HG03095 (cell line): Measurements from ENCODE around the gene ARID2.
A peak's percentile ranks its signal among the peaks of the same experiment; 100 is the strongest.

ENCODE experiments used
- ATAC-seq: cut with Tn5 transposase; IDR thresholded peaks from one replicate; pipeline ENCODE4 v1.9.1; 2021; ENCODE audit warnings: moderate library complexity; ENCODE audit not compliant: unreplicated experiment

Gene ARID2

DNA sequence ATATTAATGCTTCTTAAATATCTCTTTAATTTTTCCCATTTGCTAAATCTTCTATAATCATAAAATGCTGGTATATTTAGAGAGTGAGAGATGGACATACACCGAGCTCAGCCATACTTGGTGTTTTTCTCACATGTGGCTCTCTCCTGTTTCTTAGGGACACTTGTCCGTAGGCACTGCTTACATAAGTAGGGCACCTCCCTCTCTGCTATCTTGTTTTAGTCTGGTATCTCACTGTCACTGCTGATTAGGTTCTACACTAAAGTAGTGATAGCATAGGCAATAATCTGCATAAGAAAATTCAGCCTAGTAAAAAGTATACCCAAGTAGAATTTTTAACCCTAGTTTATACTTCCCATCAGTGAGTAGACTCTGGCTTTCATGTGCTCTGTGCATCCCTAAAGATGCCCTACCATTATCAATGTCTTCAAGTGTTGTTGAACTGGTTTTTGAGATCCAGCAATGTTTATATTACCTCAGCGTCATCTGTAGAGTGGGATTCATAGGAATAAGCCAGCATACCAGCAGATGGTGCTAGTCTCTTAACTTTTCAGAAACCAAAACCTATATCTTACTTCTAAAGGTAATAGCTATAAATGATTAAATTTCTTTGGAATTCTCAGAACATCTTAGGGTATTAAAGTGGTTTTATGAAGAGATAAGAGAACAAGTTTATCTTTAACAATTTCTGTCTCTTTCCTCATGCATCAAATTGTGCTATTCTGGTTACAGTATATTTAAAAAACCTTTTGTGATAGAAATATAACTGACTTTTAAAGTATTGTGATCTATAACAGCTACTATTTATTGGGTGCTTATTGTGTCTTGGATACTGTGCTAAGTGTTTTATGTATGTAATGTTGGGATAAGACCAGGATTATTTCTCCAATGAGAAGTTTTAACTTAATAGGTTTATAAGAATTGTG lies 32.9 kb downstream of the ARID2 start:
- no peak for ATAC-seq

DNA sequence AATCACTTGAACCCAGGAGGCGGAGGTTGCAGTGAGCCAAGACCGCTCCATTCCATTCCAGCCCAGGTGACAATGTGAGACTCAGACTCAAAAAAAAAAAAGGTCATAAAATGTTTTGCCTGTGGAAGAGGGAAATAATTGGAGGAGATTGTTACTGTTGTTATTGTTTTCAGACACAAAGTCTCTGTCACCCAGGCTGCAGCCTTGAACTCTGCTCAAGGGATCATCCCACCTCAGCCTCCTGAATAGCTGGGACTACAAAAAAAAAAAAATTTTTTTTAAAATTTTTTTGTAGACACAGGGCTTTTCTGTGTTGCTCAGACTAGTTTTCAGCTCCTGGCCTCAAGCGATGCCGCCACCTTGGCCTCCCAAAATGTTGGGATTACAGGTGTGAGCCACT lies 33.9 kb downstream of the ARID2 start:
- no peak for ATAC-seq

DNA sequence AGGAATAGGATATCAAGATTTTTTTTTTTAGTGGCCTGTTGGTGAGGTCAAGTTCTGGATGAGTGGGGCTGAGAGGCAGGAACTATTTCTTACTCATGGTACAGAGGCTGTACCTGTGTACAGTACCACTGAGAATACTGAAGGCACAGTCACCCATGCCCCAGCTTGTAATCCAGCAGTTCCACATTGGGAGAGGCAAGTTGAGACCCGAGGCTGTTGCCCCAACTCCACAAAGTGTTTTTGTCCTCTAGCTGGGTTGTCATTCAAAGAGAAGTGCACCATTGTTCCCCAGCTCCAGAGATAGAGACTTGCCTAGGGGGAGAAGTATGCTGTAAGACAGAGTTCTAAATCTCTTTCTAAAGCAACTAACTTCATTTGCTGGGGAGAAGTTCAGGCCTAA lies 38.7 kb downstream of the ARID2 start:
- ATAC-seq: no peak

DNA sequence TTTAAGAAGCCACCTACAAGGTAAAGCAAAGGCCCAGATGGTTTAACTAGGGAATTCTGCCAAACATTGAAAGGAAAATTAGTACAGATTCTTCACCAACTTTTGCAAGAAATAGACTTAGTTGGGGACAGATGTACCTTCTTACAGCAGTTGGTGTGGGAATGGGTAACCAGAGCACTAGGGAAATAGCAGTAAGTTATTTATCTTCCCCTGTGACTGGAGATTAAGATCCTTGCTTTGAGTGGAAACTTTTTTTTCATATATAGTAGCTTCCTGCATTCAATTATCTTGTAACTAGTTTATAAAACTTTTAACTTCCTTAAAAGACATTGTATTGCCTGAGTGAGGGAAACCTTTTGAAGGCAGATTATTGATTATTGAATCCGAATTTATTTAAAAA lies 44.2 kb downstream of the ARID2 start:
- ATAC-seq: no peak

- ATAC-seq: no peak
These were observed 45.1 kb downstream of the ARID2 start for GRCh38 chr12:45774508-45775162.

DNA sequence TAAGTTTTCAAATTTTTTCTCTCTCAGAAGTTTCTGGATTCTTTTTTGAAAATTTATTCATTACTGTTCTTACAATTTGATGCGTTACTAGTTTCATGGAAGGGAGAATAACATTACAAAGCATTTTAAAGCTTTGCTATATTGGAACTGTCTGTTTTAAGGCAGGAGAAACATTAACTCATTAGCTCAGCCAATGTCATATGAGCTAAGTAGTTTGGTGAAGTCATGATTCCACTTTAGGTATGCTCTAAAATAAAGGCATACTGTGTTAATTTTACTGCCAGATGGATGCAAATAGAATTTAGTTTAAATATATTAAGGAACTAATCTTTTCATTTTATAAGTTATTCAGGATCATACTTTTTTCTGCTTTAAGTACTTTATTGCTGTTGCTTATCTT lies 46.0 kb downstream of the ARID2 start:
- ATAC-seq: no peak

DNA sequence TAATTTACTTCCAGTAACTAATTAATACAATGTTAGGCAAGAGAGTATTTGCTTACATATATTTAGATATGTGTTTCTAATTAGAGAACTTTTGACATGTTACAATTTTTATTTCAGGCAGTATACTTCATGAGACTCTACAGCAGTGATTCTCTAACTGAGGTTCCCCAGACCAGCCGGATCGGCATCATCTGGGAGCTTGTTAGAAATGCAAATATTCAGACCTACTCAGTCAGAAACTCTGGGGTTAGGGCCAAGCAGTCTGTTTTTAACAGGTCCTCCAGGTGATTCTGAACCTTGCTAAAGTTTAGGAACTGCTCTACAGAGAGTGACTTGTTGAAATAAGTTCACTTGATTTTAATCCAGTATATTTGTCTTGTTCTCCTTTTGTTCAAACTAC lies 46.5 kb downstream of the ARID2 start:
- ATAC-seq: no peak

DNA sequence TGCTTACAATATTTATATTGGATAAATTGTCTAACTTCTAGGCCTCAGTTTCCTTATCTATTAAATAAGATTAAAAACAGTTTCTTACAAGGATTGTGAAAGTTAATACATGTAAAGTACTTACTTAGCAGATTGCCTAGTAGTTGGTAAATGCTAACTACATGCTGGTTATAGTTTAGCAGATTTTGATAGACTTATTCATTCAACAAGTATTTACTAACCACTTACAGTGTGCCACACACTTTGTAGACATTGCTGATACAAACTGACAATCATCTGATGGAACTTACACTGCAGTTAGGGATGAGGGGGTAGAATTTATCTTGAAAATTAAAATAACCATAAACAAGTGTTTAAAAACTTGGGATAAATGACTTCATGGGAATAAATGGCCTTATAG lies 50.4 kb downstream of the ARID2 start:
- ATAC-seq: no peak

DNA sequence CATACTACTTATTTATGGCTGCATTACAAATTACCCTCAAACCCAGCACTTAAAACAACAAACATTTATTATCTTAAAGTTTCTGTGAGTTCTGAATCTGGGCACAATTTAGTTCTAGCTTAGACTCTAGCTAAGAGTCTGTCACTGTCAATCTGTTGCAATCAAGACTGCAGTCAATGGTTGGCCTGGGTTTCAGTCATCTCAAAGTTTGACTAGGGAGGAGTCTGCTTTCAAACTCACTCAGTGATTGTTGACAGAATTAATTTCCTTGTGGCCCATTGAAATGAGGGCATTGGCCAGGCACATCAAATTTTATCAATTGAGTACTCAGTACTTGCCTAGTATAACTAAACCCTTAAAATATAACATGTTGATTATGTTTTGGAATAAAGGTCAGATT lies 51.6 kb downstream of the ARID2 start:
- ATAC-seq: no peak

DNA sequence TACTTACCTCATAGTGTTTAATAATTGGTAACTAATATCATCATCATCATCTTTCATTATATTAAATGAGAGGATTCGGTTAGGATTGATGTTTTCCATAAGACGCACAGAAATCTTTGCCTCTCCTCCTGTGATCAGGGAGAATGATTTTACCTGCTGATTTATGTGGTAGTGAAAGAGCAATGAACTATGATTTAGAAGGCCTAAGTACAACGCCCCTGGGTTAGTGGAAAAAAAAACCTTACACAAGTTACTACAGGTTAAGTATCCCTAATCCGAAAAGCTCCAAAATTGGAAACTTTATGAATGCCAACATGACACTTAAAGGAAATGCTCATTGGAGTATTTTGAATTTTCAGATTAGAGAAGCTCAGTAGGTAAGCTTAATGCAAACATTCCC lies 55.8 kb downstream of the ARID2 start:
- ATAC-seq: no peak

- no peak for ATAC-seq
These were observed 59.5 kb downstream of the ARID2 start for GRCh38 chr12:45789025-45789424.

- no peak for ATAC-seq
These were observed 64.9 kb downstream of the ARID2 start for GRCh38 chr12:45794422-45794821.

- ATAC-seq: no peak
These were observed 72.1 kb downstream of the ARID2 start for GRCh38 chr12:45801625-45802024.

DNA sequence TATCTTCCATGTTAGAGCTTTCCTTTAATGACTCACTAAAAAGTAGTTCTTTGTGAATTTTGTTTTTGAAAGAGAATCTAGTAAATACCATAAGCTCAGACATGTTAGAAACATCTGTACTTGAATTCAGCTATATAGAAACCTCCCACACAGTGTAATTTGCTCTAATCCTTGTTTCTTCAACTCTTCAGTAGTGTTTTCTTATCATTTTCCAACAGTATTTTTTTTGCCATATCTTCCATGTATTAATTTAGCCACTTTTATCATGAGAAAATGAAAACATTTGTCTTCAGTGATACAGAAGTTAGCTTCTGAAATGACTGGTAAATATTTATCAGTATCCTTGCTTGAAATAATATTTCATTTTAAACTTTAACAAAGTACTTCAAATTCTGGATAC lies 73.6 kb downstream of the ARID2 start:
- ATAC-seq: no peak

DNA sequence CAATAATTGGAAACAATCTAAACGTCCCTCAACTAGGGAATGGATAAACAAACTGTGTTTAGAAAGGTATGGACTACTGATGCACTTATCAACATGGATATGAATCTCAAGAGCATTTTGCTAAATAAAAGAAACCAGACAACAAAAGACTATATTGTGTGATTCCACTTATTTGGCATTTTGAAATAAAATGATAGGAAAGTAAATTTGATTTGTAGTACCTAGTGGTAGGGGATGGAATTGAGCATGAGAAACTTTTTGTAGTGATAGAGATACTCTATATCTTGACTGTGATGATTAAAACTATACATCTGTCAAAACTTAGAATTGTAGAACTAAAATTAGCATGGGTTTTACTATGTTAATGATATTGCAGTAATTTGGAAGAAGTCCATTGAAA lies 87.1 kb downstream of the ARID2 start:
- no peak for ATAC-seq

DNA sequence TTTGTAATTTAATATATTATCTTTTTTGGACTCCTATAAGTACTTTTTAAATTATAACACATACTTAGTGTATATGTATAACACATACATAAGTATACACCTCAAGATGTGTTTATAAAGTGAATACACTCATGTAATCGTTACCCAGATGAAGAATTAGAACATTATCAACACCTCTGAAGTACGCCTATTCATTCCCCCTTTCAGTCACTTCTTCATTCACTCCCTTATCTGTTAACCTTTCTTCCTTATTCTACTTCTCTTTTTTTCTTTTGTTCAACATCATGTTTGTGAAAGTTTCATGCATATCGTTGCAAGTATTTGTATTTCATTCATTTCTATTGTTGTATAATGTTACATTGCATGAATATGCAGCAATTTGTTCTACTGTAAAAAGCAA lies 98.5 kb downstream of the ARID2 start:
- no peak for ATAC-seq

DNA sequence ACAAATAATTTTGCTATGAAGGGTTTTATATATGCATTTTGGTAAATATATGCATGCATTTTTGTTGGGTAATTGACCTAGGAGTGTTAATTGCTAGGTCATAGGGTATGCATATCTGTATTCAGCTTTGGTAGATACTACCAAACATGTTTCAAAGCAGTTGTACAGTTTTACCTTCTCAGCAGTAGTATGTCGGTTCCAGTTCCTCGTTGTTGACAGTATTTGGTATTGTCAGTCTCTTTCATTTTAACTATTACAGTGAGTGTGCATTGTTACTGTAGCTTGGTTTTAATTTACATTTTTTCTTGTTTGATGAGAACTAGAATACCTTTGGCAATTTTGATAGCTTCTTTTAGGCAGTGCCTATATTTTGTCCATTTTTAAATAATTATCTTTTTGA lies 98.9 kb downstream of the ARID2 start:
- ATAC-seq: peak; percentile 65

GRCh38 chr12:45831590-45831989 lies 102.1 kb downstream of the ARID2 start:
- no peak for ATAC-seq

DNA sequence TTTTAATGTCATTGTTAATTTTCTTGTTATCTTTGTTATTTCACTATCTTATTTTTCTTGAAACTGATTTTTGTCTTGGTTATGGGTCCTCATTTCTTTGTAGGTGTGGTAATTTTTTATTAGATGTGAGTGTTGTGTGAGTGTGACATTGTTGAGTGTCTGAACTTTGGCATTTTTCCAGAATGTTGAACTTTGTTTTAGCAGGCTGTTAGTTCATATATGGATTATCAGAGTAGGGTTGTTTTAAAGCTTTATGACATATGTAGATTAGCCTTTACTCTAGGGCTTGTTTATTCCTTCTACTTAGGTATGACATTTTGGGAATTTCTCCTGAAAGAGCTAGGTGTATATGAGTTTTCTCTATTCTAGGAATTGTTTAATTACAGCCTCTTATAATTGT lies 103.9 kb downstream of the ARID2 start:
- no peak for ATAC-seq

- no peak for ATAC-seq
These were observed 105.3 kb downstream of the ARID2 start for GRCh38 chr12:45834809-45835208.

DNA sequence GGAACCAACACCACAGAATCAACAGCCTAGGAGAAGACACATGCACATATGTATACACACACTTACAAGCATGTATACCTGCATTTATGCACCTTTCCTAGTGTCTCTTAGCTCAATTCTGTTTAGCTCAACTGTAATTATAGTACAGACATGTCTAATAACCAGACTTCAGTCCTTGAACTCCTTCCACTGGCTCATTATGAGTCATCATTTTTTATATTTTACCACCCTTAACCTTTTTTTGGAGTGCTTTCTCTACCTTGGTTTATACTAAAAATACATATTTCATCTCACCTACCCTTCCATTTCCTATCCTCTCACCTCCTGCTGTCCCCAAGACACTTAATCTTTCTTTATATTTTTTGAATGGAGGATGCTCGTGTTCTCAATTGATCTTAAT lies 110.4 kb downstream of the ARID2 start:
- no peak for ATAC-seq

DNA sequence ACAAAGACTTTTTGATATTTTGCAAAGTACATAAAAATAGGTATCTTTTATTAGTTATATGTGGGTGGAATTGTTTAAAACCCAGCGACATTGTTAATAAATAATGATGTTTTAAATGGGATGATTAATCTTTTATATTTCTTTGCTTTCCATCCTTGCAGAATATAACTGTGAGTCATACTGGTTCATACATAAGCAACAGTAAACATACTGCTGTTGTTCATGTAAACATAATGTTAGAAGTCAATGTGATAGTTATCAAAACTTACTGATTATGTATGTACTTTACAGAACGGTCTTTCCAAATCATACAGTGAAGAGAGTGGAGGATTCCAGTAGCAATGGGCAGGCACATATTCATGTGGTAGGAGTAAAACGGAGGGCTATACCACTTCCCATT lies 119.8 kb downstream of the ARID2 start:
- no peak for ATAC-seq

GRCh38 chr12:45850302-45850701 lies 120.8 kb downstream of the ARID2 start:
- no peak for ATAC-seq
